HUES64 (cell line): ENCODE results near the gene CYTH2.
A peak's percentile ranks its signal among the peaks of the same experiment; 100 is the strongest.

ENCODE experiments used
- H3K27ac ChIP-seq: 2 replicates; pipeline ENCODE4 v1.7.0; 2013; ENCODE audit warnings: low read depth, low read length, inconsistent platforms
- H3K27me3 ChIP-seq: 2 replicates; pipeline ENCODE4 v1.6.1; 2013; ENCODE audit warnings: mild to moderate bottlenecking, low read length; ENCODE audit not compliant: insufficient read depth
- H3K36me3 ChIP-seq: 2 replicates; pipeline ENCODE4 v1.6.1; 2013; ENCODE audit warnings: mild to moderate bottlenecking, low read length; ENCODE audit not compliant: insufficient read depth
- H3K4me1 ChIP-seq: 2 replicates; pipeline ENCODE4 v1.6.1; 2013; ENCODE audit warnings: mild to moderate bottlenecking, low read length, moderate library complexity; ENCODE audit not compliant: insufficient read depth
- H3K4me3 ChIP-seq: 2 replicates; pipeline ENCODE4 v1.5.1; 2013; ENCODE audit warnings: mild to moderate bottlenecking, low read length, moderate library complexity
- H3K9ac ChIP-seq: 2 replicates; pipeline ENCODE4 v1.6.1; 2013; ENCODE audit warnings: mild to moderate bottlenecking, low read depth, low read length
- H3K9me3 ChIP-seq: 2 replicates; pipeline ENCODE4 v1.6.1; 2013; ENCODE audit warnings: low read depth, low read length; ENCODE audit not compliant: insufficient read depth
- WGBS: fragments of 150-250, 120-280 bp; methylation state at CpG from one replicate; pipeline ENCODE4 v1.1.7; 2013; ENCODE audit warnings: missing lambda C conversion rate; 5-methylcytosine and 5-hydroxymethylcytosine counted together

Gene CYTH2

GRCh38 chr19:48444129-48444935 is 24.8 kb upstream of the CYTH2 start:
- H3K9ac ChIP-seq: no peak overlapping the region
- whole genome bisulfite sequencing: 56% methylated on average over 38 of the region's 38 CpGs
- H3K27ac ChIP-seq: no peak overlapping the region
- peaks cover 33% of the 10 kb centered on the region for H3K27me3 ChIP-seq
- H3K4me1 ChIP-seq: peaks cover 8% of the 10 kb centered on the region
- H3K4me3 ChIP-seq: peak overlapping the region; percentile 88
- H3K36me3 ChIP-seq: peaks cover 25% of the 10 kb centered on the region
- H3K9me3 ChIP-seq: no peaks in the 10 kb centered on the region

GRCh38 chr19:48444936-48445200 is 24.3 kb upstream of the CYTH2 start:
- Histone ChIP-seq H3K9ac (no peak overlapping the region), H3K36me3 (peaks cover 30% of the 10 kb centered on the region), H3K4me3 (peak overlapping the region; percentile 88), H3K27me3 (peaks cover 33% of the 10 kb centered on the region), H3K9me3 (no peaks in the 10 kb centered on the region), H3K4me1 (peaks cover 8% of the 10 kb centered on the region), H3K27ac (no peak overlapping the region)
- 39% methylated on average over 3 of the region's 3 CpGs for WGBS

GRCh38 chr19:48445256-48445605 is 23.9 kb upstream of the CYTH2 start:
- Histone ChIP-seq H3K9me3 (no peaks in the 10 kb centered on the region), H3K27ac (peak overlapping the region; percentile 71; the same call in 1 of the 2 replicates), H3K36me3 (peaks cover 34% of the 10 kb centered on the region), H3K27me3 (peaks cover 33% of the 10 kb centered on the region), H3K9ac (peak overlapping the region; percentile 91), H3K4me3 (peak overlapping the region; percentile 88), H3K4me1 (peaks cover 8% of the 10 kb centered on the region)
- WGBS: 20% methylated on average over 6 of the region's 6 CpGs

- WGBS: under 1% methylated on average over 61 of the region's 61 CpGs
- Histone ChIP-seq H3K4me1 (peaks cover 8% of the 10 kb centered on the region), H3K9me3 (no peaks in the 10 kb centered on the region), H3K27ac (peak within 1 kb of the TSS; percentile 71), H3K9ac (peak within 1 kb of the TSS; percentile 91), H3K4me3 (peak within 1 kb of the TSS; percentile 88), H3K36me3 (peaks cover 40% of the 10 kb centered on the region), H3K27me3 (peaks cover 33% of the 10 kb centered on the region)
Observed at GRCh38 chr19:48445606-48446481, 23.3 kb upstream of the CYTH2 start, which contains the start of gene GRWD1. Gene GRWD1 (plus strand): TSS chr19:48445983. CDS start chr19:48446006, 23 bp downstream.

GRCh38 chr19:48446579-48446978 is 22.6 kb upstream of the CYTH2 start:
- Histone ChIP-seq H3K9ac (peak overlapping the region; percentile 91), H3K4me3 (peak overlapping the region; percentile 88), H3K27ac (no peak overlapping the region; the same call in 1 of the 2 replicates), H3K9me3 (no peaks in the 10 kb centered on the region), H3K4me1 (peaks cover 8% of the 10 kb centered on the region), H3K27me3 (peaks cover 30% of the 10 kb centered on the region), H3K36me3 (peaks cover 47% of the 10 kb centered on the region)
- WGBS: 85% methylated on average over 6 of the region's 7 CpGs

- Histone ChIP-seq H3K4me1 (peaks cover 8% of the 10 kb centered on the region; the same call in 1 of the 2 replicates), H3K4me3 (no peak overlapping the region), H3K27ac (no peak overlapping the region), H3K9me3 (no peaks in the 10 kb centered on the region), H3K9ac (no peak overlapping the region), H3K27me3 (peaks cover 16% of the 10 kb centered on the region), H3K36me3 (peaks cover 65% of the 10 kb centered on the region)
- 93% methylated on average over 4 of the region's 4 CpGs for WGBS
Observed at GRCh38 chr19:48448563-48448962, 20.6 kb upstream of the CYTH2 start.

GRCh38 chr19:48450441-48450840 is 18.7 kb upstream of the CYTH2 start:
- peaks cover 78% of the 10 kb centered on the region for H3K36me3 ChIP-seq
- H3K27me3 ChIP-seq: no peaks in the 10 kb centered on the region
- no peaks in the 10 kb centered on the region for H3K4me1 ChIP-seq
- H3K9me3 ChIP-seq: no peaks in the 10 kb centered on the region
- no peak overlapping the region for H3K27ac ChIP-seq
- H3K9ac ChIP-seq: no peak overlapping the region
- 96% methylated on average over 23 of the region's 23 CpGs for WGBS
- no peak overlapping the region for H3K4me3 ChIP-seq

- no peaks in the 10 kb centered on the region for H3K4me1 ChIP-seq
- H3K27me3 ChIP-seq: no peaks in the 10 kb centered on the region
- H3K9ac ChIP-seq: no peak overlapping the region
- 97% methylated on average over 15 of the region's 15 CpGs for WGBS
- no peaks in the 10 kb centered on the region for H3K9me3 ChIP-seq
- no peak overlapping the region for H3K27ac ChIP-seq
- H3K4me3 ChIP-seq: no peak overlapping the region
- peaks cover 82% of the 10 kb centered on the region for H3K36me3 ChIP-seq
Observed at GRCh38 chr19:48450863-48451262, 18.3 kb upstream of the CYTH2 start.

GRCh38 chr19:48451624-48452023 is 17.5 kb upstream of the CYTH2 start:
- H3K36me3 ChIP-seq: peaks cover 88% of the 10 kb centered on the region
- WGBS: 96% methylated on average over 12 of the region's 12 CpGs
- H3K9me3 ChIP-seq: no peaks in the 10 kb centered on the region
- H3K4me3 ChIP-seq: no peak overlapping the region
- H3K27ac ChIP-seq: no peak overlapping the region
- no peaks in the 10 kb centered on the region for H3K27me3 ChIP-seq
- no peaks in the 10 kb centered on the region for H3K4me1 ChIP-seq
- H3K9ac ChIP-seq: no peak overlapping the region

- WGBS: 95% methylated on average over 33 of the region's 33 CpGs
- Histone ChIP-seq H3K4me1 (no peaks in the 10 kb centered on the region), H3K27me3 (no peaks in the 10 kb centered on the region), H3K9ac (no peak overlapping the region), H3K4me3 (no peak overlapping the region), H3K27ac (no peak overlapping the region), H3K9me3 (no peaks in the 10 kb centered on the region), H3K36me3 (peaks cover 91% of the 10 kb centered on the region)
Observed at GRCh38 chr19:48452289-48453190, 16.6 kb upstream of the CYTH2 start.
